ENCODE data around the gene SLC17A8.

DNA sequence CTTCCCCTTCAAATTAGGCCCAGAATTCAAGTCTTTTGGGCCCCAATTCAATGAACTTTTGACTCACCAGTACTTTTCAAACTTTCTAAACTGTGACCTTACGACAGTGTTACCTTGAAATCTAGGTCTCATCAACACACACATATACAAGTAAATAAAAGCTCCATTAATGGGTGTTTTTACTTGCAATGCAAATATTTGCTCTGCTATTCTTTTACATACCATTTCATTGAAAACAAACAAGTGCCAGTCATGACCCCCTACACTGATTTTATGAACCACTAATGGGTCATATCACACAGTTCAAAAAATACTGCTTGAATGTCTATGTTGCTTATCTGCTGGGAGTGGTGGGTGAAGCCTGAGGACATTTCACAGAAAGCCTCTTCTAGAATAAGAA lies 107.7 kb downstream of the SLC17A8 start:
- TF ChIP-seq, protein P1, sequence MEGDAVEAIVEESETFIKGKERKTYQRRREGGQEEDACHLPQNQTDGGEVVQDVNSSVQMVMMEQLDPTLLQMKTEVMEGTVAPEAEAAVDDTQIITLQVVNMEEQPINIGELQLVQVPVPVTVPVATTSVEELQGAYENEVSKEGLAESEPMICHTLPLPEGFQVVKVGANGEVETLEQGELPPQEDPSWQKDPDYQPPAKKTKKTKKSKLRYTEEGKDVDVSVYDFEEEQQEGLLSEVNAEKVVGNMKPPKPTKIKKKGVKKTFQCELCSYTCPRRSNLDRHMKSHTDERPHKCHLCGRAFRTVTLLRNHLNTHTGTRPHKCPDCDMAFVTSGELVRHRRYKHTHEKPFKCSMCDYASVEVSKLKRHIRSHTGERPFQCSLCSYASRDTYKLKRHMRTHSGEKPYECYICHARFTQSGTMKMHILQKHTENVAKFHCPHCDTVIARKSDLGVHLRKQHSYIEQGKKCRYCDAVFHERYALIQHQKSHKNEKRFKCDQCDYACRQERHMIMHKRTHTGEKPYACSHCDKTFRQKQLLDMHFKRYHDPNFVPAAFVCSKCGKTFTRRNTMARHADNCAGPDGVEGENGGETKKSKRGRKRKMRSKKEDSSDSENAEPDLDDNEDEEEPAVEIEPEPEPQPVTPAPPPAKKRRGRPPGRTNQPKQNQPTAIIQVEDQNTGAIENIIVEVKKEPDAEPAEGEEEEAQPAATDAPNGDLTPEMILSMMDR (IDR thresholded peaks at IDR 0.05): no peak
- TF ChIP-seq POLR2A (IDR thresholded peaks at IDR 0.05): no peak
